GM18505 (cell line): ENCODE results near the gene MROH2A.

Experiments
- ATAC-seq: cut with Tn5 transposase; IDR thresholded peaks from one replicate; pipeline ENCODE4 v1.9.1; 2021; ENCODE audit not compliant: unreplicated experiment
- POLR2A ChIP-seq: IDR thresholded peaks from 4 replicates; pipeline ENCODE4 v1.6.1; 2011; ENCODE audit warnings: borderline replicate concordance; ENCODE audit not compliant: insufficient read depth, insufficient read length; ENCODE audit errors: extremely low read depth

MROH2A gene

GRCh38 chr2:233789554-233789953 lies 11.4 kb downstream of the MROH2A start:
- ATAC-seq: no peak
- TF ChIP-seq POLR2A: no peak

- no peak for TF ChIP-seq POLR2A
- no peak for ATAC-seq
Observed at GRCh38 chr2:233791151-233791882, 13.2 kb downstream of the MROH2A start.

- ATAC-seq: no peak
- no peak for TF ChIP-seq POLR2A
Observed at GRCh38 chr2:233791883-233792329, 13.8 kb downstream of the MROH2A start.

- no peak for ATAC-seq
- TF ChIP-seq POLR2A: no peak
Observed at GRCh38 chr2:233792720-233793119, 14.6 kb downstream of the MROH2A start.

DNA sequence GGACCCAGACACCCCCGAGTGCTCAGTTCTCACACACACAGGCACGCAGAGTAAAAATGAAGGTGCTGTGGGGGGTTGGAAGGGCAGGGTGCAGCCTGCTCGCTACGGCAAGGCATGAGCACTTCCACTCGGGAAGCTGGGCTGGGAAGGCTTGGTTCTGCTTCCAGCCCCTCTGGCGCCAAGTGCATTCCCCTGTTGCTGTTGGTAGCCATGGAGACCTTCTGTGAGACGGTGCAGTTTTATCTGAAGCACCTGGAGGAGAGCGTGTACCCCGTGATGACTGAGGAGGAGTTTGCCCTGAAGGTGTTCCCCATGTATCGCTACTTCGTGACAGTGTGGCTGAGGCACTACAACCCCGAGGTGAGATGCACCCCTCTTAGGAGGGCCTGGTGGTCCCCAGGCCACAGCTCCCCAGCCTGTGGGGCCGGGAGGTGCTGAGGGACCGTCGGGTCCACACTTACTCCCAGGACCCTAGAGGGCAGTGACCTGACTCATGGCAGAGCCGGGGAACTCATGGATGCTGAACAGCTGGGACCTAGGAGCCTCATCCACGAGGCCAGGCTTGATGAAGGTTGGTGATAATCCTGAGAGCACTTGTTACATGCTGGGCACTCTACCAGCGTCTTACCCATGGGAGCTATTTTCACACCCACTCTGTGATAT lies 15.5 kb downstream of the MROH2A start:
- ATAC-seq: no peak
- TF ChIP-seq POLR2A: no peak

DNA sequence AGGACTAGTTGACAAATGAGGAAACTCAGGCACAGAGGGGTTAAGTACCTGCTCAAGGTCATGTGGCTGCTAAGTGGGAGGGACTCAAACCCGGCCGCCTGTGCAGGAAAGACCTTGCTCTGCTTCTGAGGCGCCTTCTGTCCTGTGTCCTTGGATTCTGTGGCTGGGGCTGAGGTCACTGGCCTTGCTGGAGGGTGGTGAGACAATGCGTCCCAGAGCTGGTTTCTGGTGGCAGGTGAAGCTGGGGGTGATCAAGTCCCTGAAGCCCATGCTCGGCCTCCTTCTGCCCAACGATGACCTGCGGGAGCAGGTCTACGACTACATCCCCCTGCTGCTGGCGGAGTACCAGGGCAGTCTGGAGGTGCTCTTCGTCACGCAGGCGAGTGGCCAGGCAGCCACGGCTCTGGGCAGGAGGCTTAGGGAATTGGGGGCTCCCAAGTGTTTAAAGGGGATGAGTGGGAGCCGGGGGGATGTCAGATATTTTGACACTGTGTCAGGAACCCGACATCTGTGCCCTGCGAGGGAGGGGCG lies 16.1 kb downstream of the MROH2A start:
- TF ChIP-seq POLR2A: no peak
- no peak for ATAC-seq

- ATAC-seq: no peak
- TF ChIP-seq POLR2A: no peak
Observed at GRCh38 chr2:233795735-233796171, 17.6 kb downstream of the MROH2A start.

GRCh38 chr2:233796254-233796653 lies 18.1 kb downstream of the MROH2A start:
- ATAC-seq: no peak
- TF ChIP-seq POLR2A: no peak

GRCh38 chr2:233798335-233799086 lies 20.4 kb downstream of the MROH2A start:
- ATAC-seq: no peak
- TF ChIP-seq POLR2A: no peak

- ATAC-seq: no peak
- TF ChIP-seq POLR2A: no peak
Observed at GRCh38 chr2:233799087-233799665, 21.0 kb downstream of the MROH2A start.

- TF ChIP-seq POLR2A: no peak
- no peak for ATAC-seq
Observed at GRCh38 chr2:233799716-233800115, 21.6 kb downstream of the MROH2A start.

DNA sequence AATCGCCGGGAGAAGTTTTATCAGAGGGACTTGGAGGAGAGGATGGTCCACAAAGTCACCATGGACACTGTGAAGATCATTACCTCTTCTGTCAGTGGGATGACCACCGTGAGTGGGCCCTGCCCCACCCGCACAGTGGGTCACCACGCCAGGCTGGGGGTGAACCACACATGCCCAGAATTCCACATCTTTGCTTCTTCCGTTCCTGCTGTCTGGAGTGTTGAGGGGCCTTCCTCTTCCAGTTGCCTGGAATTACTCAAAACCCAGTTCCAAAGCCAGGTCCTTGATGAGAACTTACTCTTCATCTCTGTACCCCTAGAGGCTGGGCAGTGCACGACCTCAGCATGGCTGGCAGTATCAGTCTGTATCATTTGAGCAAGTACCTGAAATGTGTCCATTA lies 22.1 kb downstream of the MROH2A start:
- no peak for TF ChIP-seq POLR2A
- no peak for ATAC-seq

- TF ChIP-seq POLR2A: no peak
- ATAC-seq: no peak
Observed at GRCh38 chr2:233801357-233802131, 23.4 kb downstream of the MROH2A start.

- no peak for ATAC-seq
- no peak for TF ChIP-seq POLR2A
Observed at GRCh38 chr2:233802132-233802815, 24.1 kb downstream of the MROH2A start.
